ENCODE results near the gene HCN3.

The HCN3 gene

DNA sequence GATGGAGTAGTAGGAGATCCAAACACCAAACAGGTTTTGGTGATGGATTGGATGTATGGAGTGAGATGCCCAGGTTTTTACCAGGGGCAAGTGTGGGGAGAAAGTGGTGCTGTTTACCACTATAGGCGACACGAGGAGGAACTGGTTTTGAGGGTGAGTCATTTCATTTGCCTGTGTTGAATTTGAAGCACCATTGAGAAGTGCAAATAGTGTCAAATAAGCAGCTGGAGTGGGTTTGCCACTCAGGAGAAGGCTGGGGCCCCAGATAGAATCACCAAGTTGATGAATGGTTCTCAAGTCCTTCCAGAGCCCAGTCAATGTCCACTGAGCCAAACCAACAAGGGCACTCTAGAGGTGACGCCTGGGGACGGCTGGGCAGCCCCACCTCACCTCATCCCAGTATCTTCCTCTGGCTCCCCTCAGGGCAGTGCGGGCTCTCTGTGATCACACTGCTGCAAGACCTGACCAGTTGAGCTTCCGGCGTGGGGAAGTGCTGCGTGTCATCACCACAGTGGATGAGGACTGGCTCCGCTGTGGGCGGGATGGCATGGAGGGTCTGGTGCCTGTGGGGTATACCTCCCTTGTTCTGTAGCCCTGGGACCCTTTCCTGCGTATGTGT, 52.8 kb downstream of the HCN3 start:
- Histone ChIP-seq H3K27me3 (ENCODE audit: insufficient read depth, poor library complexity, severe bottlenecking) (no peaks in the 10 kb centered on the region), H3K4me3 (replicated peaks; ENCODE audit: insufficient read depth, low read length) (no peak overlapping the region), H3K27ac (replicated peaks) (no peak overlapping the region)
- TF ChIP-seq GABPA (IDR thresholded peaks at IDR 0.05; ENCODE audit: low read depth) (no peak), REST (IDR thresholded peaks at IDR 0.05; ENCODE audit: insufficient replicate concordance, low read depth) (no peak)
- no peak for DNase-seq (ENCODE audit: low read depth in 1 of 2, low spot score in 1 of 2)

- H3K4me3 ChIP-seq (replicated peaks; ENCODE audit: insufficient read depth, low read length) = no peak overlapping the region
- DNase-seq (ENCODE audit: low read depth in 1 of 2, low spot score in 1 of 2) = no peak
- no peak overlapping the region for H3K27ac ChIP-seq (replicated peaks)
- TF ChIP-seq SPI1 (IDR thresholded peaks at IDR 0.05; ENCODE audit: borderline replicate concordance, low read depth) (no peak), GABPA (IDR thresholded peaks at IDR 0.05; ENCODE audit: low read depth) (no peak), CTCF (IDR thresholded peaks at IDR 0.05; ENCODE audit: insufficient read depth, low read length) (no peak), POLR2AphosphoS5 (IDR thresholded peaks at IDR 0.05; ENCODE audit: low read depth) (no peak), REST (IDR thresholded peaks at IDR 0.05; ENCODE audit: insufficient replicate concordance, low read depth) (no peak)
- H3K27me3 ChIP-seq (ENCODE audit: insufficient read depth, poor library complexity, severe bottlenecking) = no peaks in the 10 kb centered on the region
These were observed 57.7 kb downstream of the HCN3 start for GRCh38 chr1:155334962-155335361.
